Measurements from ENCODE around the gene OR4K2. TPM values are rescaled to one million over a fixed set of nuclear protein-coding genes. Genes with fewer than 3 reads are reported as not detected.
"Not testable (repeated sequence)": the region's sequence is repeated elsewhere in the genome, so short reads cannot be mapped to it uniquely, and the experiment has no call there.

The OR4K2 gene
- total RNA-seq, 2 experiments from 2014 or later: not detected

- Histone ChIP-seq H3K4me1 (ENCODE audit: insufficient read depth, low read length, poor library complexity, severe bottlenecking) (no peaks in the 10 kb centered on the region), H3K4me2 (ENCODE audit: low read length) (no peak overlapping the region), H3K4me3 (ENCODE audit: low read depth, low read length, poor library complexity, severe bottlenecking) (no peak overlapping the region), H3K9me2 (ENCODE audit: insufficient read depth, low read length) (no peaks in the 10 kb centered on the region), H3K79me2 (ENCODE audit: insufficient read depth, low read depth, low read length) (no peaks in the 10 kb centered on the region), H3K27ac (ENCODE audit: low read depth, low read length, poor library complexity, severe bottlenecking) (no peak overlapping the region), H4K20me1 (ENCODE audit: insufficient read depth, low read length) (no peaks in the 10 kb centered on the region), H3K36me3 (ENCODE audit: insufficient read depth, low read length) (no peaks in the 10 kb centered on the region), H2AFZ (ENCODE audit: low read length) (no peak overlapping the region), H3K9me3 (ENCODE audit: low read length) (no peaks in the 10 kb centered on the region)
- POLR2A ChIA-PET: interaction anchor here (0.6 to 0.7 kb wide), 2 partner anchors 65 to 1928 kb away, joined by 3 read pairs; no protein-coding TSS in a partner anchor
- intact Hi-C loops (cut with micrococcal nuclease; ENCODE audit: unreplicated experiment): loop anchor here (5.0 kb wide), 1 partner anchor 49 kb away; no protein-coding TSS in a partner anchor
- BruUV-seq (replicated peaks): no TSS peak
- DNase-seq (ENCODE audit: low spot score): no peak
- no peak for TF ChIP-seq EZH2phosphoT487 (IDR thresholded peaks at IDR 0.05; ENCODE audit: borderline replicate concordance, low read depth, low read length)
- no peak for TF ChIP-seq CTCF (conservative IDR thresholded peaks at IDR 0.05; ENCODE audit: low read length)
- CTCF ChIA-PET (ENCODE audit: unreplicated experiment): no interaction called here
Measured at GRCh38 chr14:19838433-19838832, 36.5 kb upstream of the OR4K2 start.

- no peaks in the 10 kb centered on the region for H3K9me3 ChIP-seq (ENCODE audit: low read length)
- no TSS peak for BruUV-seq (replicated peaks)
- POLR2A ChIA-PET: no interaction called here
Measured at GRCh38 chr14:19851365-19851764, 23.6 kb upstream of the OR4K2 start.

GRCh38 chr14:19866061-19866669 is 8.8 kb upstream of the OR4K2 start:
- H2AFZ ChIP-seq (ENCODE audit: low read length); DNase-seq (ENCODE audit: low spot score); H3K9me2 ChIP-seq (ENCODE audit: insufficient read depth, low read length); H3K79me2 ChIP-seq (ENCODE audit: insufficient read depth, low read depth, low read length); H3K4me3 ChIP-seq (ENCODE audit: low read depth, low read length, poor library complexity, severe bottlenecking); BruUV-seq (replicated peaks); H3K9me3 ChIP-seq (ENCODE audit: low read length); CTCF ChIA-PET (ENCODE audit: unreplicated experiment); intact Hi-C loops (cut with micrococcal nuclease; ENCODE audit: unreplicated experiment); H3K4me2 ChIP-seq (ENCODE audit: low read length); H3K36me3 ChIP-seq (ENCODE audit: insufficient read depth, low read length); POLR2A ChIA-PET; H3K27ac ChIP-seq (ENCODE audit: low read depth, low read length, poor library complexity, severe bottlenecking); H4K20me1 ChIP-seq (ENCODE audit: insufficient read depth, low read length); H3K4me1 ChIP-seq (ENCODE audit: insufficient read depth, low read length, poor library complexity, severe bottlenecking): not testable (repeated sequence)

More at GRCh38 chr14:19851365-19851764, 23.6 kb upstream of the OR4K2 start:
- intact Hi-C loops (cut with micrococcal nuclease; ENCODE audit: unreplicated experiment): loop anchor here (10.0 kb wide), 1 partner anchor 53 kb away; no protein-coding TSS in a partner anchor
- Histone ChIP-seq H3K4me3 (ENCODE audit: low read depth, low read length, poor library complexity, severe bottlenecking) (no peak overlapping the region), H3K36me3 (ENCODE audit: insufficient read depth, low read length) (no peaks in the 10 kb centered on the region), H3K27ac (ENCODE audit: low read depth, low read length, poor library complexity, severe bottlenecking) (no peak overlapping the region), H3K4me2 (ENCODE audit: low read length) (no peak overlapping the region), H2AFZ (ENCODE audit: low read length) (no peak overlapping the region), H3K9me2 (ENCODE audit: insufficient read depth, low read length) (no peaks in the 10 kb centered on the region), H4K20me1 (ENCODE audit: insufficient read depth, low read length) (no peaks in the 10 kb centered on the region), H3K4me1 (ENCODE audit: insufficient read depth, low read length, poor library complexity, severe bottlenecking) (no peaks in the 10 kb centered on the region), H3K79me2 (ENCODE audit: insufficient read depth, low read depth, low read length) (no peaks in the 10 kb centered on the region)
- DNase-seq (ENCODE audit: low spot score): no peak
- TF ChIP-seq EZH2phosphoT487 (IDR thresholded peaks at IDR 0.05; ENCODE audit: borderline replicate concordance, low read depth, low read length): no peak
- no peak for TF ChIP-seq CTCF (conservative IDR thresholded peaks at IDR 0.05; ENCODE audit: low read length)
- CTCF ChIA-PET (ENCODE audit: unreplicated experiment): no interaction called here

All from OCI-LY7 (cell line).